ENCODE results near the gene SEMA5A.

SEMA5A gene
- total RNA-seq: 0 to 52.5 (median 4.7) reads per million in 9 experiments

GRCh38 chr5:9545992-9546851, at the start of gene SEMA5A:
SEMA5A (minus strand) TSS chr5:9546075; CDS start chr5:9379946, 166,129 bp downstream.
- H3K27me3 Mint-ChIP-seq: peaks cover 14 to 24% of the 10 kb centered on the region in 2 donors
- peaks cover 0 to 3% of the 10 kb centered on the region in 2 donors for H3K9me3 Mint-ChIP-seq
- H3K4me1 Mint-ChIP-seq (ENCODE audit: low read depth in 2 of 2): peaks cover 4% of the 10 kb centered on the region in 2 donors
- no peak within 1 kb of the TSS for H3K27ac Mint-ChIP-seq
- ATAC-seq (replicated peaks) (peak; percentile 21), DNase-seq (no peak)
- H3K4me3 Mint-ChIP-seq: peak within 1 kb of the TSS; percentile 8 to 53
- H3K36me3 Mint-ChIP-seq (ENCODE audit: insufficient read depth): peaks cover 4% of the 10 kb centered on the region

DNA sequence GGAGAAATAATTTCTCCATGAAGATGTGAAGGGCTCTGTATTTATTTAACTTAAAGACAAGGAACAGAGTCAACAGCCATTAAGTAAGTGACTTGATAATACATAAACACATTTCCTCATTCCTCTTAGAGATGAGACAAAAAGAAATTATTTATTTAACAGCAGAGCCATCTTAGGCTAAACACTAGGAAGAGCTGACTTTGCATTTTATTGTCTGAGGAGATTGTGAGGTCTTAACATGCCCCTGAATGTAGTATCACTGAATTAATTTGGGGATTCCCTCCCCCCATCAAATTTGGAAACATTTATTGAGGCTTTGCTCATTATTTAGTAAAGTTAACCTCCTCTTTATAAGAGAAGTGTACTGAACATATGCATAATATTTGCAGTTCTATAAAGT, 49.0 kb upstream of the SEMA5A start:
- no peaks in the 10 kb centered on the region for H3K4me1 Mint-ChIP-seq (ENCODE audit: low read depth in 2 of 2)
- H3K27ac Mint-ChIP-seq: no peak overlapping the region
- DNase-seq: no peak
- H3K27me3 Mint-ChIP-seq: no peaks in the 10 kb centered on the region
- peaks cover 3 to 24% of the 10 kb centered on the region in 2 donors for H3K9me3 Mint-ChIP-seq
- H3K36me3 Mint-ChIP-seq (ENCODE audit: insufficient read depth): no peaks in the 10 kb centered on the region
- no peak overlapping the region for H3K4me3 Mint-ChIP-seq
- no peak for ATAC-seq (replicated peaks)

GRCh38 chr5:9589049-9589835, 43.4 kb upstream of the SEMA5A start:
- H3K4me1 Mint-ChIP-seq (ENCODE audit: low read depth in 2 of 2): no peaks in the 10 kb centered on the region
- DNase-seq (no peak), ATAC-seq (replicated peaks) (no peak)
- no peaks in the 10 kb centered on the region for H3K36me3 Mint-ChIP-seq (ENCODE audit: insufficient read depth)
- H3K9me3 Mint-ChIP-seq: peaks cover 1 to 17% of the 10 kb centered on the region in 2 donors
- H3K27ac Mint-ChIP-seq: no peak overlapping the region
- H3K27me3 Mint-ChIP-seq: no peaks in the 10 kb centered on the region
- no peak overlapping the region for H3K4me3 Mint-ChIP-seq

GRCh38 chr5:9588254-9588653, 42.4 kb upstream of the SEMA5A start:
- Mint-ChIP-seq H3K36me3 (ENCODE audit: insufficient read depth) (no peaks in the 10 kb centered on the region), H3K27ac (no peak overlapping the region), H3K27me3 (no peaks in the 10 kb centered on the region), H3K4me3 (no peak overlapping the region), H3K9me3 (peaks cover 1 to 17% of the 10 kb centered on the region in 2 donors), H3K4me1 (ENCODE audit: low read depth in 2 of 2) (no peaks in the 10 kb centered on the region)
- no peak for DNase-seq
- ATAC-seq (replicated peaks): no peak

GRCh38 chr5:9587135-9587534, 41.3 kb upstream of the SEMA5A start:
- Mint-ChIP-seq H3K4me1 (ENCODE audit: low read depth in 2 of 2) (no peaks in the 10 kb centered on the region), H3K27ac (no peak overlapping the region), H3K4me3 (no peak overlapping the region), H3K36me3 (ENCODE audit: insufficient read depth) (no peaks in the 10 kb centered on the region), H3K27me3 (no peaks in the 10 kb centered on the region), H3K9me3 (peaks cover 1 to 12% of the 10 kb centered on the region in 2 donors)
- ATAC-seq (replicated peaks) (no peak), DNase-seq (no peak)

DNA sequence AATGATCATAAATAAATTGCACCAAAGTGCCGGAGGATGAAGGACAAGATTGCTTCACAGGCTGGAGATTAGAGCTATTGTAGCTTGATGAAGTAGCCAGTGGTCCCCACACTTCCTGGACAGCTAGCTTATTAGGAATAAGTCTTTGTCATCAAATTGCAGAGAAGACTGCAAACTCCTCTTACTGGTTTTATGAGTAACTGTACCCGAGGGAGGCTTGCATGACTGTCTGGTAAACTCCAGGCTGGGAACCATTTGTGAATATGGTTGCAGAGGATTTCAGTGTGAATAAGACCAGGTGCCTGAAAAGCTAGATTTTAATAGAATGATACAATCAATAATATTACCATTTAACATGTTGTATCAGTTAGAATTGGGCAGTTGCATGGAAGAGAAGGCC, 36.5 kb upstream of the SEMA5A start:
- H3K27me3 Mint-ChIP-seq: no peaks in the 10 kb centered on the region
- no peak overlapping the region for H3K4me3 Mint-ChIP-seq
- H3K9me3 Mint-ChIP-seq: peaks cover 3 to 7% of the 10 kb centered on the region in 2 donors
- no peaks in the 10 kb centered on the region for H3K36me3 Mint-ChIP-seq (ENCODE audit: insufficient read depth)
- H3K27ac Mint-ChIP-seq: no peak overlapping the region
- DNase-seq: no peak
- no peak for ATAC-seq (replicated peaks)
- no peaks in the 10 kb centered on the region for H3K4me1 Mint-ChIP-seq (ENCODE audit: low read depth in 2 of 2)

- DNase-seq: no peak
- H3K9me3 Mint-ChIP-seq: peaks cover 7 to 13% of the 10 kb centered on the region in 2 donors
- no peaks in the 10 kb centered on the region for H3K27me3 Mint-ChIP-seq
- no peaks in the 10 kb centered on the region for H3K36me3 Mint-ChIP-seq (ENCODE audit: insufficient read depth)
- ATAC-seq (replicated peaks): no peak
- H3K27ac Mint-ChIP-seq: no peak overlapping the region
- no peak overlapping the region for H3K4me3 Mint-ChIP-seq
- H3K4me1 Mint-ChIP-seq (ENCODE audit: low read depth in 2 of 2): no peaks in the 10 kb centered on the region
Measured at GRCh38 chr5:9573796-9574195, 27.9 kb upstream of the SEMA5A start.

DNA sequence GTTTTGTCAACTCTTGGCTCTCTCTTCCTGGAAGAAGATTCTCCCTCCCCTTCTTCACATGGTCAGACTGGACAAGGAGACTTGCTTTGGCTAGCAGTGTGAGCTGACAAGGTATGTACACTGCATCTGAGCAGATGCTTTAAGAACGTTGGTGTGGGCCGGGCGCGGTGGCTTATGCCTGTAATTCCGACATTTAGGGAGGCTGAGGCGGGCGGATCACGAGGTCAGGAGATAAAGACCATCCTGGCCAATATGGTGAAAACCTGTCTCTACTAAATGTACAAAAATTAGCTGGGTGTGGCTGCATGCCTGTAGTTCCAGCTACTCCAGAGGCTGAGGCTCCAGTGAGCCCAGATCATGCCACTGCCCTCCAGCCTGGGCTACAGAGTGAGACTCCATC, 26.4 kb upstream of the SEMA5A start:
- Mint-ChIP-seq H3K27ac (no peak overlapping the region), H3K27me3 (no peaks in the 10 kb centered on the region), H3K4me1 (ENCODE audit: low read depth in 2 of 2) (no peaks in the 10 kb centered on the region), H3K36me3 (ENCODE audit: insufficient read depth) (no peaks in the 10 kb centered on the region), H3K9me3 (peaks cover 9 to 13% of the 10 kb centered on the region in 2 donors), H3K4me3 (no peak overlapping the region)
- no peak for ATAC-seq (replicated peaks)
- DNase-seq: no peak

DNA sequence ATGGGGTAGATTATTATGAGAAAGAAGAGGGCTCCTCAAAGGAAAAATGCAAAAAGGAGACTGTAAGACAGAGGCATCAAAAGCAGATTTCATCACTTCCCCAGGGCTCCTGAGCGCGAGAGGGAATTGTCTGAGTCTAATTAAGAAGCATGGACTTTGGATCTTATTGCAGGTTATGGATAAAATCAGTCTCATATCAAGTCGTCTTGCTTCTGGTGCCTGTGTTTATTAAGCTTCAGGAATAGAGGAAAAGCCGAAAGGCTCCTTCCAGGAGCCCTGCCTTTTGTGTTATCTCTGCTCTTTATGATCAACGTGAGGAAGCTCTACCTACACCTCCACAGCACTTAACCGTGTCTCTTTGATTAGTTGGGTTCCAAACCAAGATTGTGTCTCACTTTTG, 25.0 kb upstream of the SEMA5A start:
- Mint-ChIP-seq H3K4me1 (ENCODE audit: low read depth in 2 of 2) (no peaks in the 10 kb centered on the region), H3K27me3 (no peaks in the 10 kb centered on the region), H3K9me3 (peaks cover 9 to 12% of the 10 kb centered on the region in 2 donors), H3K27ac (no peak overlapping the region), H3K36me3 (ENCODE audit: insufficient read depth) (no peaks in the 10 kb centered on the region), H3K4me3 (no peak overlapping the region)
- ATAC-seq (replicated peaks) (no peak), DNase-seq (no peak)

DNA sequence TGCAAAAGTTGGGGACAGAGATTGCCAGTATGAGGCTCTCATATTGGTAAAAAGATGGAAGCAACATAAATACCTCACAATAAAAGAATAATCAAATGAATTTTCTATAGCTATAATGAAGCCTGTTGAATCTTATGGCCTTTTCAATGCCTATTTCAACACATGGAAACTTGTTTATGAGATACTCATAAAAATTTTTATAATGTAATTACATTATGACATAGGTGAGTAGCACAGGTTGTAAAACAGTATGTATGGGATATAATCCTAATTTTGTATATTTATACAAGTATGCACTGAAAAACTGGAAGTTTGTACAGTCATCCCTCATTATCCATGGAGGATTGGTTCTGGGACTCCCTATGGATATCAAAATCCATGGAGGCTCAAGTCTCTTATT, 21.2 kb upstream of the SEMA5A start:
- Mint-ChIP-seq H3K4me1 (ENCODE audit: low read depth in 2 of 2) (no peaks in the 10 kb centered on the region), H3K27me3 (no peaks in the 10 kb centered on the region), H3K27ac (no peak overlapping the region), H3K9me3 (peaks cover 6 to 7% of the 10 kb centered on the region in 2 donors), H3K36me3 (ENCODE audit: insufficient read depth) (no peaks in the 10 kb centered on the region), H3K4me3 (no peak overlapping the region)
- ATAC-seq (replicated peaks) (no peak), DNase-seq (no peak)

DNA sequence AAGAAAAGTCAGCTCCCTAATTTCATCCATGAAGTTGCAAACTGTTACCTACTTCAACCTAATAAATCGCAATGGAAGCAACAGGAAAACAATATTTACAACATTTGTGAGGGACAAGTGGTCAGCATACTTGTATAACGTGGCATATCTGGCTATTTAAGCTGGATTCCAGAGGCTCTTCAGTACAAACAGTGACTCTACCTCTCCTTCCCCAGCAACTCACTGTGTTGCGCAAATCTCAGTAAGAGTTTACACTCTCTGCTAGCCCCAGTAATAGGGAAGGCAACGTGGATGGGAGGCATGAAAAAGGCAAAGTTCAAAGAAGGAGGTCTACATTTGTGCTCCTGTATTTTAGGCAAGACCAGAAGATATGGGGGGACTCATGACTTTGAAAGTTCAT, 18.9 kb upstream of the SEMA5A start:
- no peaks in the 10 kb centered on the region for H3K36me3 Mint-ChIP-seq (ENCODE audit: insufficient read depth)
- H3K4me1 Mint-ChIP-seq (ENCODE audit: low read depth in 2 of 2): no peaks in the 10 kb centered on the region
- H3K27me3 Mint-ChIP-seq: no peaks in the 10 kb centered on the region

GRCh38 chr5:9562141-9562540, 16.3 kb upstream of the SEMA5A start:
- H3K27ac Mint-ChIP-seq: no peak overlapping the region
- H3K9me3 Mint-ChIP-seq: peaks cover 0 to 10% of the 10 kb centered on the region in 2 donors
- DNase-seq (no peak), ATAC-seq (replicated peaks) (no peak)
- no peaks in the 10 kb centered on the region for H3K36me3 Mint-ChIP-seq (ENCODE audit: insufficient read depth)
- H3K27me3 Mint-ChIP-seq: no peaks in the 10 kb centered on the region
- H3K4me3 Mint-ChIP-seq: no peak overlapping the region
- no peaks in the 10 kb centered on the region for H3K4me1 Mint-ChIP-seq (ENCODE audit: low read depth in 2 of 2)

More for the DNA sequence above, 18.9 kb upstream of the SEMA5A start:
- H3K9me3 Mint-ChIP-seq: peaks cover 6 to 7% of the 10 kb centered on the region in 2 donors
- DNase-seq (no peak), ATAC-seq (replicated peaks) (no peak)
- H3K4me3 Mint-ChIP-seq: no peak overlapping the region
- H3K27ac Mint-ChIP-seq: no peak overlapping the region

GRCh38 chr5:9559965-9560364, 14.1 kb upstream of the SEMA5A start:
- no peak for DNase-seq
- no peaks in the 10 kb centered on the region for H3K36me3 Mint-ChIP-seq (ENCODE audit: insufficient read depth)
- H3K27ac Mint-ChIP-seq: no peak overlapping the region
- H3K4me3 Mint-ChIP-seq: no peak overlapping the region
- H3K9me3 Mint-ChIP-seq: peaks cover 9 to 22% of the 10 kb centered on the region in 2 donors
- H3K4me1 Mint-ChIP-seq (ENCODE audit: low read depth in 2 of 2): no peaks in the 10 kb centered on the region
- H3K27me3 Mint-ChIP-seq: no peaks in the 10 kb centered on the region
- ATAC-seq (replicated peaks): no peak
